Small intestine (tissue), 7 donors: ENCODE data around the gene PF4V1. TPM values are rescaled to one million over a fixed set of nuclear protein-coding genes. Genes with fewer than 3 reads are reported as not detected.
A peak's percentile ranks its signal among the peaks of the same experiment; 100 is the strongest.

Experiments used
- DNase-seq, 2 donors: peaks; one replicate each; pipeline versions ENCODE4 v3.0.0 to v3.0.0-alpha.2; 2013
- FAIRE-seq: peaks from 2 replicates; lab custom pipeline; 2012; peaks lifted over from hg19 to GRCh38; lab: Jason Lieb, UNC
- H3K27ac ChIP-seq, 3 donors: one replicate each; pipeline ENCODE4 v1.5.1; 2013; ENCODE audit warnings: low read length in 2 of 3, mild to moderate bottlenecking in 2 of 3, control low read depth in 1 of 3, inconsistent platforms in 1 of 3, low read depth in 1 of 3, moderate library complexity in 1 of 3
- H3K27me3 ChIP-seq, 3 donors: one replicate each; pipeline ENCODE4 v1.6.1; 2013; ENCODE audit warnings: low read length in 3 of 3, inconsistent platforms in 1 of 3; ENCODE audit not compliant: control insufficient read depth in 3 of 3, insufficient read depth in 3 of 3
- H3K36me3 ChIP-seq, 3 donors: one replicate each; pipeline ENCODE4 v1.6.1; 2013; ENCODE audit warnings: low read length in 3 of 3, inconsistent platforms in 1 of 3, low read depth in 1 of 3, mild to moderate bottlenecking in 1 of 3, moderate library complexity in 1 of 3; ENCODE audit not compliant: control insufficient read depth in 3 of 3, insufficient read depth in 2 of 3
- H3K4me1 ChIP-seq, 3 donors: one replicate each; pipeline ENCODE4 v1.6.1; 2013; ENCODE audit warnings: low read length in 2 of 3, inconsistent platforms in 1 of 3, low read depth in 1 of 3, mild to moderate bottlenecking in 1 of 3, moderate library complexity in 1 of 3; ENCODE audit not compliant: control insufficient read depth in 3 of 3, insufficient read depth in 2 of 3
- H3K4me3 ChIP-seq, 3 donors: one replicate each; pipeline ENCODE4 v1.5.1; 2013; ENCODE audit warnings: low read length in 3 of 3, control low read depth in 1 of 3, inconsistent platforms in 1 of 3, low read depth in 1 of 3, mild to moderate bottlenecking in 1 of 3, moderate library complexity in 1 of 3
- H3K9me3 ChIP-seq, 2 donors: one replicate each; pipeline ENCODE4 v1.6.1; 2013; ENCODE audit warnings: low read depth in 1 of 2, low read length in 1 of 2; ENCODE audit not compliant: control insufficient read depth in 2 of 2, insufficient read depth in 1 of 2
- WGBS, 3 donors: extraction: QIAGEN DNeasy Blood & Tissue Kit; methylation state at CpG; one replicate each; pipeline ENCODE4 v1.1.7; 2013; 5-methylcytosine and 5-hydroxymethylcytosine counted together
- polyA plus RNA-seq, 4 donors: library from polyadenylated mRNA; stranded (reverse) in 3 of 4; unstranded in 1 of 4; fragments of 200-250 nt in 3 of 4; fragments of 120-200 nt in 1 of 4; gene quantifications; one replicate each; pipeline versions ENCODE4 v1.2.1 to v1.2.3, GENCODE V29; 2013
- donor health status: healthy with polysubstance abuse.
- donor health status: control.
- donor health status: control.
- donor health status: Bipolar disorder and iron deficiency.
- donor health status: healthy.

PF4V1 gene
- polyA plus RNA-seq, 4 donors: 0.32 TPM; not detected in 3

- Histone ChIP-seq H3K4me1 (no peaks in the 10 kb centered on the region), H3K4me3 (no peak overlapping the region), H3K27ac (no peak overlapping the region), H3K36me3 (no peaks in the 10 kb centered on the region), H3K27me3 (no peaks in the 10 kb centered on the region), H3K9me3 (no peaks in the 10 kb centered on the region)
- FAIRE-seq: no peak
- no peak for DNase-seq
- 72 to 85% (median 75%) methylated on average over 3 of the region's 3 CpGs for WGBS, 3 donors
Observed at GRCh38 chr4:73860917-73861316, 7.8 kb downstream of the PF4V1 start.

- FAIRE-seq: no peak
- H3K27ac ChIP-seq: no peak overlapping the region
- no peaks in the 10 kb centered on the region for H3K27me3 ChIP-seq
- H3K4me3 ChIP-seq: no peak overlapping the region
- 79 to 88% (median 81%) methylated on average over 1 of the region's 1 CpG for WGBS, 3 donors
- H3K9me3 ChIP-seq: no peaks in the 10 kb centered on the region
- H3K36me3 ChIP-seq: no peaks in the 10 kb centered on the region
- peaks cover 0 to 5% (median 0%) of the 10 kb centered on the region in 3 donors for H3K4me1 ChIP-seq
- DNase-seq: no peak
Observed at GRCh38 chr4:73862322-73862721, 9.2 kb downstream of the PF4V1 start.

GRCh38 chr4:73864365-73864764 lies 11.3 kb downstream of the PF4V1 start:
- 57 to 70% (median 58%) methylated on average over 2 of the region's 2 CpGs for WGBS, 3 donors
- Histone ChIP-seq H3K4me3 (no peak overlapping the region), H3K27me3 (no peaks in the 10 kb centered on the region), H3K9me3 (no peaks in the 10 kb centered on the region), H3K27ac (no peak overlapping the region), H3K36me3 (no peaks in the 10 kb centered on the region), H3K4me1 (peaks cover 0 to 5% (median 0%) of the 10 kb centered on the region in 3 donors)
- DNase-seq (peak; percentile 30 to 32), FAIRE-seq (no peak)

- no peaks in the 10 kb centered on the region for H3K27me3 ChIP-seq
- DNase-seq (no peak), FAIRE-seq (no peak)
- no peak overlapping the region for H3K27ac ChIP-seq
- H3K9me3 ChIP-seq: no peaks in the 10 kb centered on the region
- 74 to 82% (median 77%) methylated on average over 8 of the region's 8 CpGs for WGBS, 3 donors
- H3K4me1 ChIP-seq: peaks cover 0 to 8% (median 0%) of the 10 kb centered on the region in 3 donors
- H3K36me3 ChIP-seq: no peaks in the 10 kb centered on the region
- no peak overlapping the region for H3K4me3 ChIP-seq
Observed at GRCh38 chr4:73864961-73865360, 11.9 kb downstream of the PF4V1 start.

- no peak for DNase-seq
- Histone ChIP-seq H3K9me3 (no peaks in the 10 kb centered on the region), H3K4me1 (peaks cover 0 to 10% (median 0%) of the 10 kb centered on the region in 3 donors), H3K36me3 (no peaks in the 10 kb centered on the region), H3K27ac (no peak overlapping the region), H3K4me3 (no peak overlapping the region), H3K27me3 (no peaks in the 10 kb centered on the region)
- WGBS, 3 donors: 72 to 76% (median 75%) methylated on average over 5 of the region's 5 CpGs
- peak; percentile 81 for FAIRE-seq
Observed at GRCh38 chr4:73865431-73866096, 12.5 kb downstream of the PF4V1 start.

GRCh38 chr4:73866246-73866645 lies 13.2 kb downstream of the PF4V1 start:
- FAIRE-seq: no peak

GRCh38 chr4:73867783-73868182 lies 14.7 kb downstream of the PF4V1 start:
- DNase-seq: peak; percentile 39 to 54
- Histone ChIP-seq H3K4me3 (no peak overlapping the region), H3K27me3 (no peaks in the 10 kb centered on the region), H3K9me3 (no peaks in the 10 kb centered on the region), H3K27ac (no peak overlapping the region), H3K36me3 (no peaks in the 10 kb centered on the region), H3K4me1 (peaks cover 0 to 10% (median 0%) of the 10 kb centered on the region in 3 donors)
- no peak for FAIRE-seq
- 13 to 49% (median 17%) methylated on average over 3 of the region's 3 CpGs for WGBS, 3 donors

More at GRCh38 chr4:73866246-73866645, 13.2 kb downstream of the PF4V1 start:
- H3K27ac ChIP-seq: no peak overlapping the region
- WGBS, 3 donors: 20 to 37% (median 25%) methylated on average over 2 of the region's 2 CpGs
- no peak overlapping the region for H3K4me3 ChIP-seq
- peaks cover 0 to 10% (median 0%) of the 10 kb centered on the region in 3 donors for H3K4me1 ChIP-seq
- H3K27me3 ChIP-seq: no peaks in the 10 kb centered on the region
- H3K36me3 ChIP-seq: no peaks in the 10 kb centered on the region
- no peaks in the 10 kb centered on the region for H3K9me3 ChIP-seq
- DNase-seq: peak; percentile 37 to 47

- WGBS, 3 donors: 19 to 33% (median 23%) methylated on average over 16 of the region's 16 CpGs
- Histone ChIP-seq H3K4me3 (peak overlapping the region in 2 of 3 donors; percentile 48 to 73), H3K9me3 (no peaks in the 10 kb centered on the region), H3K27ac (peak overlapping the region in 2 of 3 donors; percentile 57 to 74), H3K27me3 (no peaks in the 10 kb centered on the region), H3K36me3 (no peaks in the 10 kb centered on the region), H3K4me1 (peaks cover 0 to 10% (median 0%) of the 10 kb centered on the region in 3 donors)
- no peak for FAIRE-seq
- peak; percentile 19 to 32 for DNase-seq
Observed at GRCh38 chr4:73868206-73869129, 15.4 kb downstream of the PF4V1 start.
